Measurements from ENCODE around the gene CROCC2. TPM values are rescaled to one million over a fixed set of nuclear protein-coding genes. Genes with fewer than 3 reads are reported as not detected.

CROCC2 gene
- total RNA-seq, 2 experiments from 2014 or later, result not detected

GRCh38 chr2:240909216-240909974, 3.3 kb downstream of the CROCC2 start:
- Mint-ChIP-seq H3K36me3 (ENCODE audit: low read depth) (no peaks in the 10 kb centered on the region), H3K27ac (no peak overlapping the region), H3K27me3 (peaks cover 5% of the 10 kb centered on the region), H3K4me1 (ENCODE audit: low read depth) (no peaks in the 10 kb centered on the region), H3K9me3 (no peaks in the 10 kb centered on the region), H3K4me3 (no peak overlapping the region)
- DNase-seq (no peak), ATAC-seq (no peak)
- intact Hi-C loops (cut with micrococcal nuclease), result no loop called here
- ChIA-PET CTCF (no interaction called here), POLR2A (no interaction called here)
- no peak for TF ChIP-seq CTCF (IDR thresholded peaks at IDR 0.05)

GRCh38 chr2:240911641-240912265, 5.6 kb downstream of the CROCC2 start:
- Mint-ChIP-seq H3K4me3 (no peak overlapping the region), H3K27me3 (peaks cover 9% of the 10 kb centered on the region), H3K9me3 (no peaks in the 10 kb centered on the region), H3K27ac (no peak overlapping the region), H3K36me3 (ENCODE audit: low read depth) (no peaks in the 10 kb centered on the region), H3K4me1 (ENCODE audit: low read depth) (no peaks in the 10 kb centered on the region)
- CTCF ChIA-PET, result interaction anchor here (0.7 kb wide), 1 partner anchor 60 kb away, joined by 3 read pairs; no protein-coding TSS in a partner anchor
- intact Hi-C loops (cut with micrococcal nuclease), result no loop called here
- no peak for ATAC-seq
- POLR2A ChIA-PET, result no interaction called here
- TF ChIP-seq CTCF (IDR thresholded peaks at IDR 0.05), result no peak
- no peak for DNase-seq

- no peaks in the 10 kb centered on the region for H3K4me1 Mint-ChIP-seq (ENCODE audit: low read depth)
- ATAC-seq, result no peak
- no peaks in the 10 kb centered on the region for H3K9me3 Mint-ChIP-seq
- H3K36me3 Mint-ChIP-seq (ENCODE audit: low read depth), result no peaks in the 10 kb centered on the region
- intact Hi-C loops (cut with micrococcal nuclease), result no loop called here
- TF ChIP-seq CTCF (IDR thresholded peaks at IDR 0.05), result no peak
- no peak overlapping the region for H3K4me3 Mint-ChIP-seq
- peaks cover 9% of the 10 kb centered on the region for H3K27me3 Mint-ChIP-seq
- CTCF ChIA-PET, result interaction anchor here (0.8 to 1.5 kb wide), 7 partner anchors 19 to 327 kb away, joined by 3 to 7 read pairs (median 3); partner anchors contain the start of gene CAPN10
- H3K27ac Mint-ChIP-seq, result no peak overlapping the region
- DNase-seq, result no peak
- POLR2A ChIA-PET, result no interaction called here
Measured at GRCh38 chr2:240912878-240913809, 7.0 kb downstream of the CROCC2 start.

- no peaks in the 10 kb centered on the region for H3K9me3 Mint-ChIP-seq
- ChIA-PET CTCF (interaction anchor here (0.6 to 1.5 kb wide), 18 partner anchors 9 to 328 kb away, joined by 3 to 7 read pairs (median 4); partner anchors contain the start of genes CAPN10 and PPP1R7), POLR2A (no interaction called here)
- H3K4me3 Mint-ChIP-seq, result no peak overlapping the region
- intact Hi-C loops (cut with micrococcal nuclease), result no loop called here
- no peak overlapping the region for H3K27ac Mint-ChIP-seq
- no peaks in the 10 kb centered on the region for H3K4me1 Mint-ChIP-seq (ENCODE audit: low read depth)
- DNase-seq (peak; percentile 74), ATAC-seq (peak; percentile 85)
- H3K27me3 Mint-ChIP-seq, result peaks cover 9% of the 10 kb centered on the region
- no peaks in the 10 kb centered on the region for H3K36me3 Mint-ChIP-seq (ENCODE audit: low read depth)
- peak; percentile 95 for TF ChIP-seq CTCF (IDR thresholded peaks at IDR 0.05)
Measured at GRCh38 chr2:240913810-240914644, 7.9 kb downstream of the CROCC2 start.
